ENCODE measurements around the gene OTOS. TPM values are rescaled to one million over a fixed set of nuclear protein-coding genes. Genes with fewer than 3 reads are reported as not detected.

OTOS gene
- total and polyA plus RNA-seq, 5 donors, result not detected

DNA sequence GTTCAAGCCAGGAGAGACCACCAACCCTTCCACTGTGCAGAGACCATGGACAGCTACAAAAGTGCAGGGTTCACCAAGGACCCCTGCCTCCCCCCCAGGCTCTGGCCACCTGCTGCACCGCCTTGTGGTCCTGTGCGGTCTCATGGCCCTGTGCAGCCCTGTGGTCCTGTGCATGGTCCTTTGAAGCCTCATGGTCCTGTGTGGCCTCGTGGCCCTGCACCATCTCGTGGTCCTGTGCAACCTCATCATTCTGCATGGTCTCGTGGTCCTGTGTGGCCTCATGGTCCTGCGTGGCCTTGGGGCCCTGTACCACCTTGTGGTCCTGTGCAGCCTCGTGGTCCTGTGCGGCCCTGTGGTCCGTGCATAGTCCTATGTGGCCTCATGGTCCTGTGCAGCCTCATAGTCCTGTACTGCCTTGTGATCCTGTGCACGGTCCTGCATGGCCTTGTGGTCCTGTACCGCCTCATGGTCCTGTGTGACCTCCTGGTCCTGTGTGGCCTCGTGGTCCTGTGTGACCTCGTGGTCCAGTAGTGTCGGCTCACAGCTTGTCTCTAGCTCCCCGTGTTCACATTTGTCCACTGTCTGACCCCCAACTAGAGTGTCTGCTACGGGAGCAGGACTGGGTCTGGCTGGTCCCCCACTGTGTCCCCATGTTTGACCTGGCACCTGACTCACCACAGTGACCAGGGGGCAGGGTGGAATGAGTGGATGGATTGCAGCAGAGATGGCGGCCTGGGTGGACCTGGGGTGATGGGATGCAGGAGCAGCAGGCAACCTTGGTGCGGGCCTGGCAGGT lies 20.0 kb upstream of the OTOS start:
- no peaks in the 10 kb centered on the region for H3K4me1 ChIP-seq (ENCODE audit: control insufficient read depth, insufficient read depth, low read length)
- DNase-seq (no peak), ATAC-seq (peak in 1 of 2 donors; percentile 17)
- no peak overlapping the region for H3K27ac ChIP-seq (ENCODE audit: low read length)
- no peaks in the 10 kb centered on the region for H3K9me3 ChIP-seq (ENCODE audit: control insufficient read depth, low read length)
- 88% methylated on average over 18 of the region's 18 CpGs for WGBS
- no peaks in the 10 kb centered on the region for H3K27me3 ChIP-seq (ENCODE audit: control insufficient read depth, insufficient read depth)
- no peak overlapping the region for H3K4me3 ChIP-seq (ENCODE audit: low read length)
- intact Hi-C loops (cut with DNase I), result no loop called here

DNA sequence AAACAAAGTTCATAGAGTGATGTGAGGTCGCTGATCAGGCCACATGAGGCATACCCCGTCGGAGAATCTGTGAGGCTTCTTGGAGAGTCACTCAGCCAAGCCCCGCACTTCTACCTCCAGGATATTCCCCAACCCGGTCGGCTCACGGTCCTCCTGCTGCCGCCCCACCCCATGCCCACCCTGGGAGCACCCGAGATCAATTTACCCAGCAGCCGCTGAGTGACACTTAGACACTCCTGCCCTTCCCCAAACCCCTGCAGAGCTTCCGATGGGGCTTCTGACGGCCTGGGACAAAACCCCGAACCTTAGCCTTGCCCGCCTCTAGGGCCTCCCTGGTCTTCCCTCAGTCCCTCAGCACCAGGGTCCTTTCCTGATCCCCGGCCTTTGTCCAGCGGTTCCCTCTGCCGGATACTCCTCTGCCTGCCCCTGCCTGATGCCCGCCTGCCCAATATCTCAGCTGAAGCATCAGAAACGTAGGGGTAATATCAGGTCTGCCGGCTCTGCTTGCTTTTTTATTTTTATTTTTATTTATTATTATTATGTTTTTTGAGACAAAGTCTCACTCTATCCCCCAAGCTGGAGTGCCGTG lies 18.9 kb upstream of the OTOS start:
- DNase-seq (no peak), ATAC-seq (no peak)
- no peaks in the 10 kb centered on the region for H3K27me3 ChIP-seq (ENCODE audit: control insufficient read depth, insufficient read depth)
- H3K9me3 ChIP-seq (ENCODE audit: control insufficient read depth, low read length), result no peaks in the 10 kb centered on the region
- H3K4me3 ChIP-seq (ENCODE audit: low read length), result no peak overlapping the region
- intact Hi-C loops (cut with DNase I), result no loop called here
- H3K27ac ChIP-seq (ENCODE audit: low read length), result no peak overlapping the region
- H3K4me1 ChIP-seq (ENCODE audit: control insufficient read depth, insufficient read depth, low read length), result no peaks in the 10 kb centered on the region
- WGBS, result 80% methylated on average over 21 of the region's 21 CpGs

DNA sequence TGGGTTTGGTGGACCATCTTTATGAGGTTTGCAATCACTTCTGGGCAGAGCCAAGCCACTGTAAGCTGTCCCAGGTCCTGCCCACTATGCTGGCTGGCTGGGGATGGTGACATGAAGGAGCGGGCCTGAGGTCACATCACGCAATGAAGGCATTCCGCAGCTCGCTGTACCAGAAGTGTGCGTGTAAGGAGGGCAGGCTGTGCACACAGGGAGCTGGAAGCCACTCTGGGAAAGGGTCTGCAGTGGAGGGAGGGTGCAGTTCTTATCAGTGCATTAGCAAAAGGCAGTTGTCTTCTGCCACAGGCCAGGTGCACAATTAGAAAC lies 16.7 kb upstream of the OTOS start:
- H3K9me3 ChIP-seq (ENCODE audit: control insufficient read depth, low read length), result no peaks in the 10 kb centered on the region
- H3K27ac ChIP-seq (ENCODE audit: low read length), result no peak overlapping the region
- WGBS, result 85% methylated on average over 5 of the region's 5 CpGs
- intact Hi-C loops (cut with DNase I), result no loop called here
- H3K27me3 ChIP-seq (ENCODE audit: control insufficient read depth, insufficient read depth), result no peaks in the 10 kb centered on the region
- no peak overlapping the region for H3K4me3 ChIP-seq (ENCODE audit: low read length)
- no peak for ATAC-seq
- DNase-seq, result no peak
- H3K4me1 ChIP-seq (ENCODE audit: control insufficient read depth, insufficient read depth, low read length), result no peaks in the 10 kb centered on the region

DNA sequence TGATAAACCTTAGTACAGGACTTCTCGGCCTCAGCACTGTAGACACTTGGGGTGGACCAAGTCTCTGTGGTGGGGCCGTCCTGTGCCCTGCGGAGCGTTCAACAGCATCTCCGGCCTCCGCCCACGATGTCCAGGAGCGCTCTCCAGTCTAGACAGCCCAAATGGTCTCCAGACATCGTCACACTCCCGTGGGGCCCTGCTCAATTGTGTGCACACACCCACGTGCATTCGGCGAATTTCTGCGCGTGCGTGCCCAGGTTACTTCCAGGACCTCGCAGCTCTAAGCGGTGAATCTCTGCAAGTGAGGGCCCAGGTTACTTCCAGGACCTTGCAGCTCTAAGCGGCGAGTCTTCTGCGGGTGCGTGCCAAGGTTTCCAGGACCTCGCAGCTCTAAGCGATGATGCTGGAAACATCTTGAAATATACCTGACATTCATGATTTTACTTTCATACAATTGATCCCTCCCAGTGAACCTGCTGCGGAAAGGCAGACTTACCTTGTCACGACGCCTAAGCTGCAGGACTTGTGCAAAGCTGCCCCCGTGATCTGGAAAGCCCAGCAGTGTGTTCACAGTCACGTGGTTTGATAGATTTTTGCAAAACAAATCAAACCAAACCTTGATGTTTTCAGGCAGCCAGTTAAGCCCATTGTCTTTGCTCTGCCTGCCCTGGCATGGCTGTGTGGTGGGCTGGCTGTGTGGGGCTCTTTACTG lies 16.1 kb upstream of the OTOS start:
- Histone ChIP-seq H3K4me1 (ENCODE audit: control insufficient read depth, insufficient read depth, low read length) (no peaks in the 10 kb centered on the region), H3K9me3 (ENCODE audit: control insufficient read depth, low read length) (no peaks in the 10 kb centered on the region), H3K27me3 (ENCODE audit: control insufficient read depth, insufficient read depth) (no peaks in the 10 kb centered on the region), H3K27ac (ENCODE audit: low read length) (no peak overlapping the region), H3K4me3 (ENCODE audit: low read length) (no peak overlapping the region)
- WGBS, result 75% methylated on average over 29 of the region's 29 CpGs
- no peak for ATAC-seq
- DNase-seq, result no peak
- intact Hi-C loops (cut with DNase I), result no loop called here

DNA sequence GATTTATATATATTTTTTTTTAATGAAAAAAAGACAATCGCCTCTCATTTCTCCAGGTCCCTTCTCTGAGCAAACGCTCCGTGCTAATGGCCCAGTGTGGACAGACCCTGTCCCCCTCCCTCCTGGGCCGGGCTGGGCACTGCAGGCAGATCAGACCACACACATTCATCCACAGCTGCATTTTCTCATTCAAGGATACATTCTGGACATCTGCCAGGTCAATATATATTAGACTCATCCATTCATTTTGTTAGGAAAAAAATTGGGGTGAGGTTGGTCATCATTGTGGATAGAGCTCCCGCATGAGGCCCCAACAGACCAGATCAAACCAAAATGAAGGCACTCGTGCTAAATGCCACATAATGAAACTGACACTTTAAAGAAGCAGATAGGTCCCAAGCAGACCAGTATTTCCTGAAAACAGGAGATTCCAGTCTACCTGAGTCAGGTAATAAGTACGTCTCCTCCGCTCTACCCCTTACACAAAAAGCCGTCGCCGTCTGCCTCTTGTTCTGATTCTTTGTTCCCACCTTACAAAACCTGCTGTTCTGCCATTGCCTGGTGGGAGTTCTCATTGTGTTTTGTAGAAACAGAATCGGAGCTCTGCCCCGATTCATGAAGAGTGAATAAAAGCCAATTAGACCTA lies 15.4 kb upstream of the OTOS start:
- WGBS, result 81% methylated on average over 13 of the region's 13 CpGs
- H3K4me3 ChIP-seq (ENCODE audit: low read length), result no peak overlapping the region
- ATAC-seq (no peak), DNase-seq (no peak)
- intact Hi-C loops (cut with DNase I), result no loop called here
- no peaks in the 10 kb centered on the region for H3K27me3 ChIP-seq (ENCODE audit: control insufficient read depth, insufficient read depth)
- H3K27ac ChIP-seq (ENCODE audit: low read length), result no peak overlapping the region
- no peaks in the 10 kb centered on the region for H3K4me1 ChIP-seq (ENCODE audit: control insufficient read depth, insufficient read depth, low read length)
- H3K9me3 ChIP-seq (ENCODE audit: control insufficient read depth, low read length), result no peaks in the 10 kb centered on the region

DNA sequence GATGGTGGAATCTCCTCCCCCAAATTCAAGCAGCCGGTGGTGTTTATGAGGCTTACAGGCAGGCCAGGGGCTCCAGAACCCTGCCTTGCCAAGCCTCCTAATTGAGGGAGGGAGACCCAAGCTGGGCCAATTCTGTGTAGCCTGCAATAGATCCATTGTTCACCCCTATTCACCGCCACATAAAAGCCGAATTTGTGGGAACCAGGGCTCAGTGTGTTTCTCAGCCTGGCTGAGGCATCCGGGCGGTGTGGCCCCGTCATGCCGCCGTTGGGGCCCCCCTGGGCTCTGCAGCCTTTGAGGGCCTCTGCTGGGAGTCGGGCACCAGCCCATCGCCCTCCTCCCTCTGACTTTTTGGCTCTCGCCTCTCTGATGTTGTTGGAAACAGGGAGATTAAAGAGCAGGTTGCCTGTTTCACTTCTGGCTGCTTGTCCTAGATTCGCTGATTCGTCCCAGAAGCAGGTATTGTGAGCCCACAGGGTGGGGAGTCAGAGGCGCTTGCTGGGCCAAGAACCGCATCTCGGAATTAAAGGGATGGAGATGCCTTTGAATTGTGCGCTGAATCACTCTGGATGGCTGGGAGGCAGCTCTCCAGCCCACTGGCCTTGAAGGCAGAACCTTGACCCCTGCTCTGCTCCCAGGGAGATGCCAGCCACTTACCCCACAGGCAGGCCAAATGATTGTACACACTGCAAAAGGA lies 14.7 kb upstream of the OTOS start:
- Histone ChIP-seq H3K4me3 (ENCODE audit: low read length) (no peak overlapping the region), H3K27ac (ENCODE audit: low read length) (no peak overlapping the region), H3K4me1 (ENCODE audit: control insufficient read depth, insufficient read depth, low read length) (no peaks in the 10 kb centered on the region), H3K27me3 (ENCODE audit: control insufficient read depth, insufficient read depth) (no peaks in the 10 kb centered on the region), H3K9me3 (ENCODE audit: control insufficient read depth, low read length) (no peaks in the 10 kb centered on the region)
- 72% methylated on average over 17 of the region's 17 CpGs for WGBS
- intact Hi-C loops (cut with DNase I), result no loop called here
- DNase-seq (no peak), ATAC-seq (no peak)

DNA sequence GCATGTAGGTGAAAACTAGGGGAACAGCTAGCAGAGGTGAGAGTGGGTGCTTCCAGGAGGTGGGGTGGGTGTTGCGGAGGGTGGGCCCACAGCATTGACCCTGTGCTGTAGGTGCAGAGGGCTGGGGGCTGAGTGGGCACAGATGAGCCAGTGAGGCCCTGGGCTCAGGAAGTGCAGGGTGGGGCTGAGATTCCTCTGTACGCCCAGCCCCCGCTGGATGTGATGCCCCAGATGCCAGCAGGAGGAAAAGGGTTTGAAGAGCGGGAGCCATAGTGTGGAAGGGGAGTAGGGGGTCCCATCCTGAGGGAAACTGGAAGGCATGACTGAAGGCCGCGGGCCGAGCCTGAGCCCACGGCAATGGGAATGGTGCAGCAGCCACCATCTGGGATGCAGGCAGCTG lies 14.1 kb upstream of the OTOS start:
- DNase-seq, result no peak
- no peaks in the 10 kb centered on the region for H3K4me1 ChIP-seq (ENCODE audit: control insufficient read depth, insufficient read depth, low read length)
- 85% methylated on average over 8 of the region's 8 CpGs for WGBS
- ATAC-seq, result no peak
- H3K4me3 ChIP-seq (ENCODE audit: low read length), result no peak overlapping the region
- no peaks in the 10 kb centered on the region for H3K9me3 ChIP-seq (ENCODE audit: control insufficient read depth, low read length)
- no peak overlapping the region for H3K27ac ChIP-seq (ENCODE audit: low read length)
- no peaks in the 10 kb centered on the region for H3K27me3 ChIP-seq (ENCODE audit: control insufficient read depth, insufficient read depth)
- intact Hi-C loops (cut with DNase I), result no loop called here

DNA sequence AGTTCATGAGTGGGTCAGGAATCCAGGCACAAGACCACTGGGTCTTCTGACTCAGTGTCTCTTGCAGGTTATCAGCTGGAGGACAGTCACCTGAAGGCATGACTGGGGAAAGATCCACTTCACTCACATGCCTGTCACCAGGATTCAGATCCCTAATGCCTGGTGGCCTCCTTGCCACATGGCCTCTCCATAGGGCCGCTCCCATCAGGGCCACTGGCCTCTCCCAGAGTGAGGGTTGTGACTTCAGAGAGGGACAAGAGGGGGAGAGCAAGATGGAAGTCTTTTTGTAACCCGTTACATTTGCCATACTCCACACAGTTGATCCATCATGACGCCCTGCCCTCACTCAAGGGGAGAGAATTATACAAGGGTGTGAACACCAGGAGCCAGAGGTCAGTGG lies 13.0 kb upstream of the OTOS start:
- no peak for ATAC-seq
- intact Hi-C loops (cut with DNase I), result no loop called here
- 82% methylated on average over 3 of the region's 3 CpGs for WGBS

DNA sequence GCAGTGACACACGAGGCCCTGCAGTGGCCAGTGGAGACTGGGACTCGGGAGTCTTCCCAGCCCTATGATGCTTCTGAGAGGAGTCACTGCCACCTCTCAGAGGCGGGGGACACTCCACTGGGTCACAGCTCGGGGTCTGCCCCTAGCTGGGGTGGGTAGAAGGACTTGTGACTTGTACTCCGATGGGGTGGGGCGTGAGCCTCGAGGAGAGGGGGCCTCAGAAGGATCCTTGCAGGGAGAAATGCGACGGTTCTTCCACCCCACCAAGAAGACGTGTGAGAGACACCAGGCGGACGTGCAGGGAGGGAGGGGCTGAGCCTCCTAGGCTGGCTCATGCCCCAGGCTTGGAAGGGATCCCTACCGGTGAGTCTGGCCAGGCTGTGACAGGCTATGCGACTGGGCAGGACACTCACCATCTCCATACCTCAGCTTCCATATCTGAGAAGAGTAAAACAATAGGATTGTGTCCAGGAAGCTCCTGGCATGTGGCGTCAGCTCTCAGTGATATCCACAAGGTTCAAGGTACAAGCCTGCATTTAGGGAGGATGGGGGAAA lies 11.1 kb upstream of the OTOS start:
- intact Hi-C loops (cut with DNase I), result no loop called here
- ATAC-seq (no peak), DNase-seq (peak in 1 of 3 donors; percentile 36)
- Histone ChIP-seq H3K9me3 (ENCODE audit: control insufficient read depth, low read length) (no peaks in the 10 kb centered on the region), H3K4me1 (ENCODE audit: control insufficient read depth, insufficient read depth, low read length) (no peaks in the 10 kb centered on the region), H3K27me3 (ENCODE audit: control insufficient read depth, insufficient read depth) (no peaks in the 10 kb centered on the region), H3K27ac (ENCODE audit: low read length) (no peak overlapping the region), H3K4me3 (ENCODE audit: low read length) (no peak overlapping the region)
- 50% methylated on average over 15 of the region's 15 CpGs for WGBS

More for the DNA sequence above, 13.0 kb upstream of the OTOS start:
- Histone ChIP-seq H3K27me3 (ENCODE audit: control insufficient read depth, insufficient read depth) (no peaks in the 10 kb centered on the region), H3K27ac (ENCODE audit: low read length) (no peak overlapping the region), H3K4me1 (ENCODE audit: control insufficient read depth, insufficient read depth, low read length) (no peaks in the 10 kb centered on the region), H3K9me3 (ENCODE audit: control insufficient read depth, low read length) (no peaks in the 10 kb centered on the region), H3K4me3 (ENCODE audit: low read length) (no peak overlapping the region)
- DNase-seq, result no peak

DNA sequence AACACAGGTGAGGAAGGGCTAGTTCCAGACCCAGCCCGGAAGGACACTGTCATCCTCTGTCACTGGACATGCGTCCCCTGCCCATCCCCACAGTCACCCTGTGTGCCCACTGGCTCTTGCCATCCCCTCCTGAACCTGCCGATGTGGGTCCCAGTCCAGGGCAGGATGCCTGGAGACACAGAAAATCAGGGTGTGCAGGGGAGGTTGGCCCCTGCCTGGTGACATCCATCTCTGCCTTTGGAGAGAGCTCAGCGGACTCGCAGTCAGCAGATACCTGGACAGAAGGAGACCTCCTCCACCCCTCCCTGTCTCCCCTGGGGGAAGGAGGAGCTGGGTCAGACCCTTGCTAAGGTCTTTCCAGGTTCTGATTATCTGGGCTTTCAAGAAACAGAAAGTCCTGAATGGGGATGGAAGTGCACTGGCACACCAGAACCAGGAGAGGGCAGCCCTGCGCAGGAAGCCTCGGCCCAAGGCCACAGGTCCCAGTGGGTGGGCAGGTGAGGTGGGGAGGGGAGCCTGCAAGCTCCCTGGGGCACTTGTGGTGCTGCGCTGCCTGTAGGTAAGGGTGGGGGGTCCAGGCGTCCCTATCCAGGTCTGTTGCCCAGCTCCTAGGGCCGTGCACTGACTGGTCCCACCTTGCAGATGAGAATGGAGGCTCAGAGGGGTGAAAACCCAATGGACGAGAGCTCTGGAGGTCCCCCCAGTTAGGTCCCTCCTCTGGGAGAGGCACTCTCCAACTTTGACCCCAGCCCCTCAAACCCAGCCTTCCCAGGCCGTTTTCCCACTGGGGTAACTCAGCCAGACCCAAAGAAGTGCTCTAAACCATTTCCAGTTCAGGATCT lies 9.7 kb upstream of the OTOS start:
- no peaks in the 10 kb centered on the region for H3K4me1 ChIP-seq (ENCODE audit: control insufficient read depth, insufficient read depth, low read length)
- ATAC-seq (peak in 1 of 2 donors; percentile 28), DNase-seq (no peak)
- H3K4me3 ChIP-seq (ENCODE audit: low read length), result no peak overlapping the region
- intact Hi-C loops (cut with DNase I), result loop anchor here in 1 of 4 donors (10.0 kb wide), 1 partner anchor 1115 kb away; no protein-coding TSS in a partner anchor
- H3K9me3 ChIP-seq (ENCODE audit: control insufficient read depth, low read length), result no peaks in the 10 kb centered on the region
- no peak overlapping the region for H3K27ac ChIP-seq (ENCODE audit: low read length)
- WGBS, result 29% methylated on average over 12 of the region's 12 CpGs
- H3K27me3 ChIP-seq (ENCODE audit: control insufficient read depth, insufficient read depth), result no peaks in the 10 kb centered on the region

All from right cardiac atrium (tissue), 5 donors.